ENCODE data around the gene RAB33A.

- TF ChIP-seq POLR2A (IDR thresholded peaks at IDR 0.05) (no peak), CTCF (IDR thresholded peaks at IDR 0.05) (no peak)
Measured at GRCh38 chrX:130166503-130166777, 5.3 kb upstream of the RAB33A start.
